Duodenal mucosa (tissue), 2 donors: ENCODE measurements around the gene C17orf107.
A peak's percentile ranks its signal among the peaks of the same experiment; 100 is the strongest.

Experiments used
- H3K27ac ChIP-seq: one replicate; pipeline ENCODE4 v1.7.0; 2013; ENCODE audit warnings: low read depth, low read length
- H3K27me3 ChIP-seq, 2 donors: one replicate each; pipeline ENCODE4 v1.7.0; 2013; ENCODE audit warnings: low read length in 2 of 2, control low read depth in 1 of 2; ENCODE audit not compliant: insufficient read depth in 2 of 2, control insufficient read depth in 1 of 2
- H3K36me3 ChIP-seq, 2 donors: one replicate each; pipeline ENCODE4 v1.7.0; 2013; ENCODE audit warnings: low read length in 2 of 2, control low read depth in 1 of 2; ENCODE audit not compliant: insufficient read depth in 2 of 2, control insufficient read depth in 1 of 2
- H3K4me1 ChIP-seq, 2 donors: one replicate each; pipeline ENCODE4 v1.7.0; 2013; ENCODE audit warnings: low read length in 2 of 2, control low read depth in 1 of 2; ENCODE audit not compliant: insufficient read depth in 2 of 2, control insufficient read depth in 1 of 2
- H3K4me3 ChIP-seq, 2 donors: one replicate each; pipeline ENCODE4 v1.7.0; 2013; ENCODE audit warnings: low read length in 2 of 2, low read depth in 1 of 2
- H3K9ac ChIP-seq, 2 donors: one replicate each; pipeline ENCODE4 v1.7.0; 2013; ENCODE audit warnings: low read length in 2 of 2, low read depth in 1 of 2
- H3K9me3 ChIP-seq, 2 donors: one replicate each; pipeline ENCODE4 v1.7.0; 2013; ENCODE audit warnings: low read length in 2 of 2, control low read depth in 1 of 2; ENCODE audit not compliant: control insufficient read depth in 1 of 2

The C17orf107 gene

GRCh38 chr17:4934173-4934979 is 35.0 kb downstream of the C17orf107 start:
- peaks cover 19 to 23% of the 10 kb centered on the region in 2 donors for H3K4me1 ChIP-seq
- H3K27me3 ChIP-seq, result no peaks in the 10 kb centered on the region
- H3K36me3 ChIP-seq, result peaks cover 12 to 25% of the 10 kb centered on the region in 2 donors
- H3K9me3 ChIP-seq, result no peaks in the 10 kb centered on the region
- H3K9ac ChIP-seq, result no peak overlapping the region
- no peak overlapping the region for H3K27ac ChIP-seq
- no peak overlapping the region for H3K4me3 ChIP-seq

GRCh38 chr17:4935650-4936049 is 36.3 kb downstream of the C17orf107 start:
- Histone ChIP-seq H3K4me1 (peaks cover 19 to 25% of the 10 kb centered on the region in 2 donors), H3K9me3 (no peaks in the 10 kb centered on the region), H3K27ac (no peak overlapping the region), H3K27me3 (no peaks in the 10 kb centered on the region), H3K4me3 (no peak overlapping the region), H3K9ac (no peak overlapping the region), H3K36me3 (peaks cover 12 to 25% of the 10 kb centered on the region in 2 donors)

GRCh38 chr17:4936436-4936835 is 37.1 kb downstream of the C17orf107 start:
- no peaks in the 10 kb centered on the region for H3K9me3 ChIP-seq
- H3K4me3 ChIP-seq, result no peak overlapping the region
- no peaks in the 10 kb centered on the region for H3K27me3 ChIP-seq
- H3K36me3 ChIP-seq, result peaks cover 12 to 25% of the 10 kb centered on the region in 2 donors
- no peak overlapping the region for H3K9ac ChIP-seq
- H3K4me1 ChIP-seq, result peaks cover 25 to 33% of the 10 kb centered on the region in 2 donors
- H3K27ac ChIP-seq, result no peak overlapping the region

GRCh38 chr17:4937553-4937952 is 38.2 kb downstream of the C17orf107 start:
- no peaks in the 10 kb centered on the region for H3K9me3 ChIP-seq
- no peaks in the 10 kb centered on the region for H3K27me3 ChIP-seq
- no peak overlapping the region for H3K4me3 ChIP-seq
- H3K27ac ChIP-seq, result no peak overlapping the region
- H3K9ac ChIP-seq, result no peak overlapping the region
- H3K36me3 ChIP-seq, result peaks cover 17 to 29% of the 10 kb centered on the region in 2 donors
- peaks cover 36 to 43% of the 10 kb centered on the region in 2 donors for H3K4me1 ChIP-seq

GRCh38 chr17:4938069-4938491 is 38.7 kb downstream of the C17orf107 start:
- Histone ChIP-seq H3K27ac (no peak overlapping the region), H3K27me3 (no peaks in the 10 kb centered on the region), H3K4me1 (peaks cover 41 to 48% of the 10 kb centered on the region in 2 donors), H3K9ac (peak overlapping the region in 1 of 2 donors; percentile 91), H3K9me3 (no peaks in the 10 kb centered on the region), H3K36me3 (peaks cover 22 to 34% of the 10 kb centered on the region in 2 donors), H3K4me3 (peak overlapping the region in 1 of 2 donors; percentile 93)

- H3K36me3 ChIP-seq, result peaks cover 28 to 43% of the 10 kb centered on the region in 2 donors
- peak overlapping the region; percentile 91 to 92 for H3K9ac ChIP-seq
- H3K9me3 ChIP-seq, result no peaks in the 10 kb centered on the region
- H3K4me1 ChIP-seq, result peaks cover 45 to 54% of the 10 kb centered on the region in 2 donors
- H3K27me3 ChIP-seq, result no peaks in the 10 kb centered on the region
- H3K4me3 ChIP-seq, result peak overlapping the region; percentile 93 to 95
- H3K27ac ChIP-seq, result peak overlapping the region; percentile 88
Measured at GRCh38 chr17:4938688-4939545, 39.6 kb downstream of the C17orf107 start.

- peaks cover 32 to 48% of the 10 kb centered on the region in 2 donors for H3K36me3 ChIP-seq
- peak overlapping the region; percentile 91 to 92 for H3K9ac ChIP-seq
- H3K4me1 ChIP-seq, result peaks cover 45 to 54% of the 10 kb centered on the region in 2 donors
- no peaks in the 10 kb centered on the region for H3K27me3 ChIP-seq
- H3K27ac ChIP-seq, result peak overlapping the region; percentile 88
- H3K4me3 ChIP-seq, result peak overlapping the region; percentile 93 to 95
- no peaks in the 10 kb centered on the region for H3K9me3 ChIP-seq
Measured at GRCh38 chr17:4939546-4939795, 40.1 kb downstream of the C17orf107 start.

- peaks cover 36 to 53% of the 10 kb centered on the region in 2 donors for H3K36me3 ChIP-seq
- peak within 1 kb of the TSS; percentile 88 for H3K27ac ChIP-seq
- no peaks in the 10 kb centered on the region for H3K27me3 ChIP-seq
- peaks cover 48 to 57% of the 10 kb centered on the region in 2 donors for H3K4me1 ChIP-seq
- H3K9ac ChIP-seq, result peak within 1 kb of the TSS; percentile 91 to 92
- peak within 1 kb of the TSS; percentile 93 to 95 for H3K4me3 ChIP-seq
- H3K9me3 ChIP-seq, result no peaks in the 10 kb centered on the region
Measured at GRCh38 chr17:4939796-4940554, 40.6 kb downstream of the C17orf107 start, which contains the start of the genes RNF167 and SLC25A11. Gene RNF167 (plus strand): TSS chr17:4940268. CDS start chr17:4940910, 642 bp downstream. Gene SLC25A11 (minus strand): TSS chr17:4940046. CDS start chr17:4939910, 136 bp downstream.

GRCh38 chr17:4940555-4941318 is 41.4 kb downstream of the C17orf107 start:
- no peaks in the 10 kb centered on the region for H3K27me3 ChIP-seq
- peak overlapping the region; percentile 89 to 91 for H3K9ac ChIP-seq
- peak overlapping the region; percentile 93 to 95 for H3K4me3 ChIP-seq
- H3K36me3 ChIP-seq, result peaks cover 36 to 58% of the 10 kb centered on the region in 2 donors
- peak overlapping the region; percentile 88 for H3K27ac ChIP-seq
- peaks cover 56 to 65% of the 10 kb centered on the region in 2 donors for H3K4me1 ChIP-seq
- H3K9me3 ChIP-seq, result no peaks in the 10 kb centered on the region
